ENCODE results near the gene PRRX1.

Gene PRRX1

DNA sequence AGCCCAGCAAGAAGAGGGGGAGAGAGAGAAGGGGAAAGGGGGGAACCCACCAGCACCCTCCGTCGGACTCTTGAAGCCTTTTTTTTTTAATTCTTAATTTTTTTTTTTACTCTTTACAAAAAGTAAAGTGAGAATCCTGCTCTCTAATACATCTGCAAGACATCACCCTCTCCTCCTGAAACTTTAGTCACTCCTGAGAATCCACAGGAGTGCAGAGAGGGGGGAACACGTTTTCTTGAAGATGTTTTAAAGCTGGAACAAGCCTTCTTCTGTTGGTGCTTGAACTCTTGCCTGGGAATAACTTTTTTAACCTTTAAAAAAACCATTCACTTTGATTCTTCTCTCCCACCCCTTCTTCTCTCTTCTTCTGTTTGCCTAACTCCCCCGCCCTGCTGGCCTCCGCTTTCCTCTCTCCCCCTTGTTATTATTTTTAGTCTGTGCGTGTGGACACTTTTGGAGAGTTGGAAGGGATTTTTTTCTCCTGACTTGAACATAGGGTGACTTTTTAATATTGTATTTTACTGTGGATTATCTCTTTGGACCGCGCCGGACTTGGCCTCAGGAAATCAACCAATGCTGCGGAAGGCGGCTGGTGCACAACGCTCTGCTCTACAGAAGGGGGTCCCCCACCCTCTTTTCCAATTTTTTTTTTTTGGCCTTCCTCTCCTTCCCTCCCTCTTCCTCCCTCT lies 383 bp upstream of the PRRX1 start:
- no peak for DNase-seq (ENCODE audit: low read depth)
- peak overlapping the region; percentile 85 for H3K4me3 ChIP-seq (ENCODE audit: low read depth, low read length)
- TF ChIP-seq CTCF (IDR thresholded peaks at IDR 0.05; ENCODE audit: low read depth, low read length, missing control alignments), result no peak
- in situ Hi-C loops (cut with HindIII; ENCODE audit: low sequenced_read_pairs), result loop anchor here (25.0 kb wide), 1 partner anchor 726 kb away; no protein-coding TSS in a partner anchor

GRCh38 chr1:170664828-170665612 lies 1.1 kb downstream of the PRRX1 start:
- no peak for DNase-seq (ENCODE audit: low read depth)
- in situ Hi-C loops (cut with HindIII; ENCODE audit: low sequenced_read_pairs), result loop anchor here (25.0 kb wide), 1 partner anchor 728 kb away; no protein-coding TSS in a partner anchor
- peak overlapping the region; percentile 85 for H3K4me3 ChIP-seq (ENCODE audit: low read depth, low read length)
- TF ChIP-seq CTCF (IDR thresholded peaks at IDR 0.05; ENCODE audit: low read depth, low read length, missing control alignments), result no peak

DNA sequence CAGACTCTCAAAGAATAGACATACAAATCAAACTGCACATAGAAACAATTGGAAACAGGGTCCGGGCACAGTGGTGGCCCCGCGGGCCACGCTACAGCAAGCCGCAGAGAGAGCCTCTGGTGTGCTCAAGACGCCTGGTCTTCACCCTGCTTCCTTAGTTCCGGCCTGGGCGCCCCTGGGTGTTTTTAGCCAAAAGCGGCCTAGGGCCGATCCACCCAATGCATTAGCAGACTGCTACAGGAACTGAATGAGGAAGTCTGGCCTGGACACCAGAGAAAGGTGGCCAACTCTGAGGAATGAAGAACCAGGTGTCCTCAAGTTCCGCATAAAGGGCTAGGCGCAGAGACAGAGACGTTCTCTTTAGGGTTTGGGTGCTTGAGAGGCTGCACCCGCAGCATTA lies 1.7 kb downstream of the PRRX1 start:
- in situ Hi-C loops (cut with HindIII; ENCODE audit: low sequenced_read_pairs), result loop anchor here (25.0 kb wide), 1 partner anchor 728 kb away; no protein-coding TSS in a partner anchor
- H3K4me3 ChIP-seq (ENCODE audit: low read depth, low read length), result peak overlapping the region; percentile 85
- no peak for TF ChIP-seq CTCF (IDR thresholded peaks at IDR 0.05; ENCODE audit: low read depth, low read length, missing control alignments)
- DNase-seq (ENCODE audit: low read depth), result no peak

DNA sequence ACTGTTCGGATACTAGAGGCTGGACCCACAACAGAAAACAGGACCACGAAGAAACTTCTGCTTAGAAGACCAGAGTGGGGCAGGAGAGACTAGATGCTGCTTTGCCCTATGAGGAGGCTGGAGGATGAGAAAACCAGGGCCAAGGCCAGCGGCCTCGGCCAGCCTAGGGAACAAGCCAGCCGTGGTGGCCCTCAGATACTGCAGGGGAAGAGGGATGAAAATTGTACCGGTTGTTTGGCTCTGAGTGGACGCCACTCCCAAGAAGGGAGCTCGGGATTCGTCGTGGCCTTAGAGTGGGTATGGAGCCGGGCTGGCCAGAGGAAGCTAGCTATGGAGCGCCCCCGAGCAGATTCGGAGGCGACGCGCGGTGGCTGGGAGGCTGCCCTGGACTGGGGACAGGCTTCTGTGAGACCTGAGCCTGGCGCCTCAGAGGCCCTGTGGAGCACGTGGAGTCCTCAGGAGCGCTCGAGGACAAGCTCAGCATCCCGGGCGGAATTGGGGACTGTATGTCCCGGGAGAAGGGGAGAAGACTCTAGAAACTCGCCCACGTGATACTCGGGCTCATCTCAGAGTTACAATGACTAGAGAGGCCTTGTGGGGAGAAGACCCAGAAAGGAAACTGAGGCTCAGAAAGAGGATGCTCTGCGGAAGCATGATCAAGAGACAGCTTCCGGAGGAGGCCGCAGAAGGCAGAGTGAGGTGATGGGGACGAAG lies 2.8 kb downstream of the PRRX1 start:
- TF ChIP-seq CTCF (IDR thresholded peaks at IDR 0.05; ENCODE audit: low read depth, low read length, missing control alignments), result no peak
- peak overlapping the region; percentile 85 for H3K4me3 ChIP-seq (ENCODE audit: low read depth, low read length)
- no peak for DNase-seq (ENCODE audit: low read depth)
- in situ Hi-C loops (cut with HindIII; ENCODE audit: low sequenced_read_pairs), result loop anchor here (25.0 kb wide), 1 partner anchor 729 kb away; no protein-coding TSS in a partner anchor

- no peak for DNase-seq (ENCODE audit: low read depth)
- in situ Hi-C loops (cut with HindIII; ENCODE audit: low sequenced_read_pairs), result loop anchor here (25.0 kb wide), 1 partner anchor 731 kb away; no protein-coding TSS in a partner anchor
- TF ChIP-seq CTCF (IDR thresholded peaks at IDR 0.05; ENCODE audit: low read depth, low read length, missing control alignments), result no peak
- peak overlapping the region; percentile 85 for H3K4me3 ChIP-seq (ENCODE audit: low read depth, low read length)
Observed at GRCh38 chr1:170668209-170669106, 4.5 kb downstream of the PRRX1 start.

Measured in astrocyte of the cerebellum (primary cell).